ENCODE results near the gene ARHGAP1. TPM values are rescaled to one million over a fixed set of nuclear protein-coding genes. Genes with fewer than 3 reads are reported as not detected.

ARHGAP1 gene
- total and polyA plus RNA-seq, 7 donors = 12.5 to 36.1 (median 27.7) TPM

GRCh38 chr11:46666516-46666915 is 33.9 kb downstream of the ARHGAP1 start:
- Histone ChIP-seq H3K4me3 (no peak overlapping the region), H3K36me3 (ENCODE audit: insufficient read depth in 1 of 2, low read depth in 1 of 2) (peaks cover 9 to 96% of the 10 kb centered on the region in 2 donors), H3K4me1 (no peaks in the 10 kb centered on the region), H3K27ac (no peak overlapping the region), H3K9me3 (no peaks in the 10 kb centered on the region), H3K27me3 (ENCODE audit: insufficient read depth in 3 of 3, low read length in 2 of 3) (no peaks in the 10 kb centered on the region)
- intact Hi-C loops (cut with DNase I) = loop anchor here in 1 of 2 donors (10.0 kb wide), 1 partner anchor 98 kb away; no protein-coding TSS in a partner anchor
- 41 to 54% (median 46%) methylated on average over 5 of the region's 5 CpGs for WGBS, 3 donors
- ATAC-seq = peak in 2 of 4 donors; percentile 39 to 48
- no peak for TF ChIP-seq CTCF (IDR thresholded peaks at IDR 0.05)
- peak in 1 of 2 donors; percentile 71 for DNase-seq

- Histone ChIP-seq H3K9me3 (no peaks in the 10 kb centered on the region), H3K36me3 (ENCODE audit: insufficient read depth in 1 of 2, low read depth in 1 of 2) (peaks cover 9 to 96% of the 10 kb centered on the region in 2 donors), H3K27me3 (ENCODE audit: insufficient read depth in 3 of 3, low read length in 2 of 3) (no peaks in the 10 kb centered on the region), H3K27ac (peak overlapping the region; percentile 16), H3K4me3 (no peak overlapping the region), H3K4me1 (no peaks in the 10 kb centered on the region)
- intact Hi-C loops (cut with DNase I) = loop anchor here in 1 of 2 donors (10.0 kb wide), 1 partner anchor 99 kb away; no protein-coding TSS in a partner anchor
- TF ChIP-seq CTCF (IDR thresholded peaks at IDR 0.05) = no peak
- DNase-seq (no peak), ATAC-seq (no peak)
- 59 to 92% (median 65%) methylated on average over 1 of the region's 1 CpG for WGBS, 3 donors
These were observed 35.1 kb downstream of the ARHGAP1 start for GRCh38 chr11:46665356-46665755.

GRCh38 chr11:46664612-46665011 is 35.8 kb downstream of the ARHGAP1 start:
- no peak for TF ChIP-seq CTCF (IDR thresholded peaks at IDR 0.05)
- no peaks in the 10 kb centered on the region for H3K4me1 ChIP-seq
- no peak for DNase-seq
- intact Hi-C loops (cut with DNase I) = loop anchor here in 1 of 2 donors (10.0 kb wide), 1 partner anchor 100 kb away; no protein-coding TSS in a partner anchor
- H3K36me3 ChIP-seq (ENCODE audit: insufficient read depth in 1 of 2, low read depth in 1 of 2) = peaks cover 6 to 99% of the 10 kb centered on the region in 2 donors
- H3K27me3 ChIP-seq (ENCODE audit: insufficient read depth in 3 of 3, low read length in 2 of 3) = no peaks in the 10 kb centered on the region
- no peak overlapping the region for H3K4me3 ChIP-seq
- 70 to 82% (median 72%) methylated on average over 6 of the region's 6 CpGs for WGBS, 3 donors
- no peaks in the 10 kb centered on the region for H3K9me3 ChIP-seq
- no peak overlapping the region for H3K27ac ChIP-seq
- ATAC-seq = no peak

GRCh38 chr11:46663277-46663940 is 37.0 kb downstream of the ARHGAP1 start:
- no peak for DNase-seq
- no peak for TF ChIP-seq CTCF (IDR thresholded peaks at IDR 0.05)
- intact Hi-C loops (cut with DNase I) = loop anchor here in 1 of 2 donors (10.0 kb wide), 1 partner anchor 101 kb away; no protein-coding TSS in a partner anchor
- no peaks in the 10 kb centered on the region for H3K4me1 ChIP-seq
- peaks cover 6 to 99% of the 10 kb centered on the region in 2 donors for H3K36me3 ChIP-seq (ENCODE audit: insufficient read depth in 1 of 2, low read depth in 1 of 2)
- H3K27ac ChIP-seq = no peak overlapping the region
- 80 to 90% (median 82%) methylated on average over 4 of the region's 4 CpGs for WGBS, 3 donors
- H3K27me3 ChIP-seq (ENCODE audit: insufficient read depth in 3 of 3, low read length in 2 of 3) = no peaks in the 10 kb centered on the region
- no peak for ATAC-seq
- no peaks in the 10 kb centered on the region for H3K9me3 ChIP-seq
- H3K4me3 ChIP-seq = no peak overlapping the region
